GM12891 (cell line): ENCODE results near the gene DCUN1D5.
"Not testable (repeated sequence)": the region's sequence is repeated elsewhere in the genome, so short reads cannot be mapped to it uniquely, and the experiment has no call there.

Experiments used
- POLR2A ChIP-seq: IDR thresholded peaks from 2 replicates; pipeline ENCODE4 v1.6.1; 2011; ENCODE audit warnings: low read depth, low read length, control low read depth
- POLR2AphosphoS5 ChIP-seq: IDR thresholded peaks from 2 replicates; pipeline ENCODE4 v1.6.1; 2011; ENCODE audit warnings: low read depth, low read length, control low read depth
- TAF1 ChIP-seq: IDR thresholded peaks from 2 replicates; pipeline ENCODE4 v1.6.1; 2011; ENCODE audit warnings: low read depth, low read length, control low read depth

- TF ChIP-seq POLR2AphosphoS5, POLR2A, TAF1: not testable (repeated sequence)
Measured at GRCh38 chr11:103028304-103029020, 63.5 kb downstream of the DCUN1D5 start.
